HepG2 (cell line): ENCODE measurements around the gene GRIK2. TPM values are rescaled to one million over a fixed set of nuclear protein-coding genes. Genes with fewer than 3 reads are reported as not detected.

ENCODE experiments used
- ATAC-seq: fragments of 200-7000 bp; cut with Tn5 transposase; 3 replicates; pipeline ENCODE4 v1.9.1; 2020; ENCODE audit warnings: mild to moderate bottlenecking, moderate library complexity
- BruUV-seq: library from RNA; stranded (reverse); fragments of 400-500 nt; replicated peaks from 2 replicates; lab custom pipeline; 2021; lab: Mats Ljungman, UMichigan
- CTCF ChIA-PET: fragments of 300-600 bp; formaldehyde crosslinking; extraction: SDS; loops from one replicate; lab custom pipeline; 2021; ENCODE audit warnings: low total read pairs, inconsistent platforms, low intra/inter-chr PET ratio; lab: Yijun Ruan, JAX
- POLR2A ChIA-PET: fragments of 350-600 bp; sonication (Branson Sonifier 250); formaldehyde crosslinking; loops from one replicate; lab custom pipeline; 2020; ENCODE audit warnings: antibody characterized with exemption, inconsistent platforms; lab: Yijun Ruan, JAX
- DNase-seq: peaks from one replicate; pipeline ENCODE4 v3.0.0-alpha.2; 2015; ENCODE audit warnings: low spot score
- FAIRE-seq: peaks from 3 replicates; lab custom pipeline; 2011; peaks lifted over from hg19 to GRCh38; lab: Jason Lieb, UNC
- H2AFZ ChIP-seq: one replicate; pipeline ENCODE4 v1.6.1; 2011; ENCODE audit warnings: low read length, inconsistent platforms
- H3K27ac ChIP-seq: fragments of 300-600 bp; 3 replicates; pipeline ENCODE4 v1.8.0; 2011; ENCODE audit warnings: mixed run types, mild to moderate bottlenecking, mixed read lengths, low read length, inconsistent platforms; ENCODE audit not compliant: insufficient read depth; ENCODE audit errors: extremely low read length
- H3K27me3 ChIP-seq, 2 experiments: fragments of 200-600 bp in 1 of 2; 2 replicates in 1 of 2; 3 replicates in 1 of 2; pipeline versions ENCODE4 v1.6.0 to v1.8.0; 2011; ENCODE audit warnings: low read length in 2 of 2, mild to moderate bottlenecking in 2 of 2, moderate library complexity in 2 of 2, inconsistent platforms in 1 of 2; ENCODE audit not compliant: insufficient read depth in 2 of 2, control insufficient read depth in 1 of 2
- H3K36me3 ChIP-seq, 2 experiments: fragments of 200-600 bp in 1 of 2; replicated peaks in 1 of 2; 2 replicates in 1 of 2; 3 replicates in 1 of 2; pipeline versions ENCODE4 v1.5.1 to v1.8.0; 2011; ENCODE audit warnings: low read length in 2 of 2, inconsistent platforms in 1 of 2; ENCODE audit not compliant: insufficient read depth in 2 of 2, control insufficient read depth in 1 of 2
- H3K4me1 ChIP-seq: 2 replicates; pipeline ENCODE4 v1.5.1; 2012; ENCODE audit warnings: low read length, inconsistent platforms; ENCODE audit not compliant: insufficient read depth
- H3K4me2 ChIP-seq: 2 replicates; pipeline ENCODE4 v1.6.0; 2011; ENCODE audit warnings: low read depth, low read length, inconsistent platforms
- H3K4me3 ChIP-seq, 3 experiments: fragments of 200-600 bp in 1 of 3; sonication (generic), shearing (Covaris generic) in 1 of 3; replicated peaks in 1 of 3; 2 replicates each; pipeline ENCODE4 v1.5.1; 2011 to 2016; ENCODE audit warnings: low read length in 3 of 3, inconsistent platforms in 2 of 3, low read depth in 2 of 3, mild to moderate bottlenecking in 2 of 3, control low read depth in 1 of 3, mixed read lengths in 1 of 3; ENCODE audit not compliant: insufficient read depth in 1 of 3
- H3K79me2 ChIP-seq: one replicate; pipeline ENCODE4 v1.6.1; 2011; ENCODE audit warnings: low read length, inconsistent platforms; ENCODE audit not compliant: insufficient read depth
- H3K9ac ChIP-seq: 2 replicates; pipeline ENCODE4 v1.6.0; 2011; ENCODE audit warnings: mild to moderate bottlenecking, low read depth, low read length, inconsistent platforms; ENCODE audit not compliant: insufficient read depth
- H3K9me3 ChIP-seq: 2 replicates; pipeline ENCODE4 v1.5.1; 2012; ENCODE audit warnings: mild to moderate bottlenecking, low read length
- H4K20me1 ChIP-seq: 2 replicates; pipeline ENCODE4 v1.6.0; 2011; ENCODE audit warnings: inconsistent platforms, mild to moderate bottlenecking, low read length, moderate library complexity; ENCODE audit not compliant: insufficient read depth
- BRCA1 ChIP-seq: sonication (generic); formaldehyde crosslinking; IDR thresholded peaks from 2 replicates; pipeline ENCODE4 v1.4.0; 2020; ENCODE audit warnings: missing genetic modification reagents
- CTCF ChIP-seq: sonication (generic); formaldehyde crosslinking; IDR thresholded peaks from 2 replicates; pipeline ENCODE4 v1.5.0; 2020; ENCODE audit warnings: mild to moderate bottlenecking, missing genetic modification reagents, moderate library complexity
- DPF2 ChIP-seq: sonication (generic); formaldehyde crosslinking; IDR thresholded peaks from 2 replicates; pipeline ENCODE4 v1.4.0; 2020; ENCODE audit warnings: mild to moderate bottlenecking, low read depth, missing genetic modification reagents, borderline replicate concordance
- MAFF ChIP-seq: IDR thresholded peaks from 2 replicates; pipeline ENCODE4 v1.6.1; 2011; ENCODE audit warnings: low read depth, low read length, improper control_type of control experiment
- MAFK ChIP-seq, 2 experiments: IDR thresholded peaks in 1 of 2; conservative IDR thresholded peaks in 1 of 2; 2 replicates each; pipeline ENCODE4 v1.6.1; 2011; ENCODE audit warnings: improper control_type of control experiment in 2 of 2, low read length in 2 of 2
- MATR3 ChIP-seq: sonication (generic); formaldehyde crosslinking; IDR thresholded peaks from 2 replicates; pipeline ENCODE4 v1.4.0; 2020; ENCODE audit warnings: missing genetic modification reagents
- NCOR1 ChIP-seq: fragments of 200-600 bp; sonication (generic); IDR thresholded peaks from 2 replicates; pipeline ENCODE4 v1.7.0; 2017; ENCODE audit warnings: antibody characterized with exemption, low read length, borderline replicate concordance
- NR2C2 ChIP-seq: sonication (generic); formaldehyde crosslinking; IDR thresholded peaks from 2 replicates; pipeline ENCODE4 v1.4.0; 2020; ENCODE audit warnings: missing genetic modification reagents, mild to moderate bottlenecking, moderate library complexity, borderline replicate concordance
- ZNF432 ChIP-seq: sonication (generic); formaldehyde crosslinking; IDR thresholded peaks from 2 replicates; pipeline ENCODE4 v1.5.0; 2020; ENCODE audit warnings: missing genetic modification reagents, mild to moderate bottlenecking, borderline replicate concordance
- ZNF713 ChIP-seq: sonication (generic); formaldehyde crosslinking; IDR thresholded peaks from 2 replicates; pipeline ENCODE4 v1.4.0; 2020; ENCODE audit warnings: mild to moderate bottlenecking, missing genetic modification reagents
- ZNF766 ChIP-seq: sonication (generic); formaldehyde crosslinking; IDR thresholded peaks from 2 replicates; pipeline ENCODE4 v1.5.0; 2020; ENCODE audit warnings: missing genetic modification reagents, borderline replicate concordance
- ZNF776 ChIP-seq: sonication (generic); formaldehyde crosslinking; IDR thresholded peaks from 2 replicates; pipeline ENCODE4 v1.4.0; 2020; ENCODE audit warnings: mild to moderate bottlenecking, missing genetic modification reagents
- in situ Hi-C: cut with HindIII; loops from 2 replicates; pipeline ENCODE4 v1.10.0; 2017; ENCODE audit warnings: low pct_unique_long_range_greater_than_20kb; ENCODE audit not compliant: extremely low pct_ligation_motif_present
- intact Hi-C: fragments of 100-400 bp; cut with micrococcal nuclease; formaldehyde crosslinking; loops from one replicate; pipeline ENCODE4 v1.10.0; 2022; ENCODE audit not compliant: unreplicated experiment
- polyA plus RNA-seq, 8 experiments: library from polyadenylated mRNA; depleted of rRNA in 3 of 8; stranded (reverse) in 7 of 8; unstranded in 1 of 8; fragments of >200 nt; fragmentation: Illumina TruSeq in 4 of 8; extraction: Trizol in 4 of 8; gene quantifications; 2 replicates each; pipeline versions ENCODE4 v1.2.1 to v1.2.3, GENCODE V29; 2011 to 2016; ENCODE audit warnings: low read depth in 4 of 8, missing spikeins in 1 of 8, mixed read lengths in 1 of 8; ENCODE audit not compliant: insufficient read depth in 1 of 8
- total RNA-seq, 5 experiments: library from RNA; depleted of rRNA; stranded (reverse); fragments of >200 nt; fragmentation: Illumina TruSeq; extraction: Trizol; gene quantifications; 2 replicates each; pipeline ENCODE4 v1.2.3, GENCODE V29; 2016; ENCODE audit warnings: low read depth in 1 of 5
- TF ChIP-seq, protein P1 (sequence below): sonication (generic); formaldehyde crosslinking; IDR thresholded peaks from 2 replicates; pipeline ENCODE4 v1.4.0; 2020; ENCODE audit warnings: missing genetic modification reagents

GRIK2 gene
- total and polyA plus RNA-seq, 2 of the 13 experiments (the other 11 are each of a cell fraction or from before 2014, with no cell fraction given), result not detected

DNA sequence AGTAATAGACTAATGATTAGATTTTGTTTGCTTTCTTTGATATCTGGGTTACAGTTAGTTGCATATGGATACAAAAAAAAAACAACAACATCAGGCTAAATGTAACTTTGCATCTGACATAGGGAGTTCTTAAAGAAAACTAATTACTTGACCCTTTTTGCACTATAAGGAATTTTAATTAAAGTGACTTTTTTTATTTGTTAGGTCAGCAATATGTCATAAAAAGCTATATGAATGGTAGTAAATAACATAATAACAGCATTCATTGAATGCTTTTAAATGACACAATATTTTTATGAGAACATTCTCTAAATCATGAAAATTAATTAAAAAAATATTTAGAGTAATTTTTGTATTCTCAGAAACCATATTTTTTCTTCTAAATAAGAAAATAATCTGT, 183.6 kb downstream of the GRIK2 start:
- no TSS peak for BruUV-seq
- in situ Hi-C loops, result no loop called here

More for the DNA sequence above, 183.6 kb downstream of the GRIK2 start:
- Histone ChIP-seq H3K4me1 (no peaks in the 10 kb centered on the region), H3K27ac (no peak overlapping the region), H3K36me3 (no peaks in the 10 kb centered on the region), H3K79me2 (no peaks in the 10 kb centered on the region), H3K4me3 (no peak overlapping the region), H2AFZ (no peak overlapping the region), H3K4me2 (no peak overlapping the region), H3K9ac (no peak overlapping the region), H3K9me3 (no peaks in the 10 kb centered on the region), H4K20me1 (no peaks in the 10 kb centered on the region), H3K27me3 (no peaks in the 10 kb centered on the region)
- FAIRE-seq (no peak), ATAC-seq (no peak), DNase-seq (no peak)
- intact Hi-C loops, result no loop called here
- ChIA-PET POLR2A (no interaction called here), CTCF (no interaction called here)
- TF ChIP-seq CTCF (no peak), ZNF713 (no peak), ZNF776 (no peak), ZNF432 (CRISPR knock-in tag) (no peak), BRCA1 (CRISPR knock-in tag) (no peak), NR2C2 (CRISPR knock-in tag) (no peak), DPF2 (CRISPR knock-in tag) (no peak), MAFK (conservative IDR thresholded peaks at IDR 0.05 in 1 of 2, IDR thresholded peaks at IDR 0.05 in 1 of 2; ENCODE audit: low read length in 2 of 2) (peak; percentile 51 to 69; a peak in 3 of 4 replicates), ZNF766 (no peak), MATR3 (CRISPR knock-in tag) (no peak), MAFF (peak; percentile 63; the same call in 1 of the 2 replicates), NCOR1 (no peak)
- TF ChIP-seq, protein P1, sequence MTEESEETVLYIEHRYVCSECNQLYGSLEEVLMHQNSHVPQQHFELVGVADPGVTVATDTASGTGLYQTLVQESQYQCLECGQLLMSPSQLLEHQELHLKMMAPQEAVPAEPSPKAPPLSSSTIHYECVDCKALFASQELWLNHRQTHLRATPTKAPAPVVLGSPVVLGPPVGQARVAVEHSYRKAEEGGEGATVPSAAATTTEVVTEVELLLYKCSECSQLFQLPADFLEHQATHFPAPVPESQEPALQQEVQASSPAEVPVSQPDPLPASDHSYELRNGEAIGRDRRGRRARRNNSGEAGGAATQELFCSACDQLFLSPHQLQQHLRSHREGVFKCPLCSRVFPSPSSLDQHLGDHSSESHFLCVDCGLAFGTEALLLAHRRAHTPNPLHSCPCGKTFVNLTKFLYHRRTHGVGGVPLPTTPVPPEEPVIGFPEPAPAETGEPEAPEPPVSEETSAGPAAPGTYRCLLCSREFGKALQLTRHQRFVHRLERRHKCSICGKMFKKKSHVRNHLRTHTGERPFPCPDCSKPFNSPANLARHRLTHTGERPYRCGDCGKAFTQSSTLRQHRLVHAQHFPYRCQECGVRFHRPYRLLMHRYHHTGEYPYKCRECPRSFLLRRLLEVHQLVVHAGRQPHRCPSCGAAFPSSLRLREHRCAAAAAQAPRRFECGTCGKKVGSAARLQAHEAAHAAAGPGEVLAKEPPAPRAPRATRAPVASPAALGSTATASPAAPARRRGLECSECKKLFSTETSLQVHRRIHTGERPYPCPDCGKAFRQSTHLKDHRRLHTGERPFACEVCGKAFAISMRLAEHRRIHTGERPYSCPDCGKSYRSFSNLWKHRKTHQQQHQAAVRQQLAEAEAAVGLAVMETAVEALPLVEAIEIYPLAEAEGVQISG, result no peak
